GM12891 (cell line): ENCODE data around the gene FARSB.

Source experiments
- PAX5 ChIP-seq: IDR thresholded peaks from 2 replicates; pipeline ENCODE4 v1.6.1; 2011; ENCODE audit warnings: low read length, moderate library complexity, mild to moderate bottlenecking; ENCODE audit not compliant: insufficient read depth, severe bottlenecking
- POLR2A ChIP-seq: IDR thresholded peaks from 2 replicates; pipeline ENCODE4 v1.6.1; 2011; ENCODE audit warnings: low read depth, low read length, control low read depth
- POLR2AphosphoS5 ChIP-seq: IDR thresholded peaks from 2 replicates; pipeline ENCODE4 v1.6.1; 2011; ENCODE audit warnings: low read depth, low read length, control low read depth
- POU2F2 ChIP-seq: IDR thresholded peaks from 2 replicates; pipeline ENCODE4 v1.6.1; 2011; ENCODE audit warnings: low read depth, mild to moderate bottlenecking, control low read depth, low read length, moderate library complexity
- SPI1 ChIP-seq: IDR thresholded peaks from 2 replicates; pipeline ENCODE4 v1.6.1; 2011; ENCODE audit warnings: low read depth, low read length, control low read depth
- TAF1 ChIP-seq: IDR thresholded peaks from 2 replicates; pipeline ENCODE4 v1.6.1; 2011; ENCODE audit warnings: low read depth, low read length, control low read depth

- TF ChIP-seq SPI1 = no peak
- no peak for TF ChIP-seq POLR2A
- TF ChIP-seq POLR2AphosphoS5 = no peak
- TF ChIP-seq TAF1 = no peak
- TF ChIP-seq POU2F2 = no peak
- no peak for TF ChIP-seq PAX5
These were observed 46.5 kb downstream of the FARSB start for GRCh38 chr2:222609381-222609780.
